GM20000 (cell line): Measurements from ENCODE around the gene EYA3.

Experiments used
- DNase-seq: peaks from one replicate; pipeline ENCODE4 v3.0.0; 2012; ENCODE audit warnings: low spot score
- TF ChIP-seq, protein P1 (sequence below): IDR thresholded peaks from 2 replicates; pipeline ENCODE4 v1.5.1; 2012; ENCODE audit warnings: mild to moderate bottlenecking, control low read depth; ENCODE audit errors: extremely low read depth, missing control alignments

EYA3 gene

DNA sequence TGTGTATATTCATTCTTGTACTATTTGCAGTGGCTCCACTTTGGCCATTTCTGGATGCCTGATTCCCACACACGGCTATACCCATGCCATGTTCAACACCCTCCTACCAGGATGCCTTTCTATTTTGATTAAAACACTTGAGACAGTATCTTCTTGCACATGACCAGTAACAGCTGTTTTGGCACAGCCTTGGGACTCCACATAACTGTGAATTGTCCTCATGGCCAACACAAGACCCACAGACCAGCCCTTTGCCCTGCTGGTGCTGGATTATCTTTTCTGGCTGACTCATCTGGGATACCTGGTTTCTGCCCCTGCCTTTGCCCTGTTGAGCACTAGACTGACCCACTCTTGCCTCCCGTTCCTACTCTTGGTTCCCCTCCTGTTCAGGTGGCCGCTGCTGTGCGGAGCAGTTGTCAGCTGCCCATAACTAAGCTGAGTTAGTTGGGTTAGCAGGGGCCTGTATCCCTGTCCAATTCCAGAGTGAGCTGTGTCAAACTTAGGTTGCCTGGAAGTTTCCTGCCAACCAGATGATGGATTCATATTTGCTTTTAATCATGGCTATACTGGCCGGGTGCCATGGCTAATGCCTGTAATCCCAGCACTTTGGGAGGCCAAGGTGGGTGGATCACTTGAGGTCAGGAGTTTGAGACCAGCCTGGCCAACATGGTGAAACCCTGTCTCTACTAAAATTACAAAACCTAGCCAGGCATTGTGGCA, 10.8 kb upstream of the EYA3 start:
- TF ChIP-seq, protein P1, sequence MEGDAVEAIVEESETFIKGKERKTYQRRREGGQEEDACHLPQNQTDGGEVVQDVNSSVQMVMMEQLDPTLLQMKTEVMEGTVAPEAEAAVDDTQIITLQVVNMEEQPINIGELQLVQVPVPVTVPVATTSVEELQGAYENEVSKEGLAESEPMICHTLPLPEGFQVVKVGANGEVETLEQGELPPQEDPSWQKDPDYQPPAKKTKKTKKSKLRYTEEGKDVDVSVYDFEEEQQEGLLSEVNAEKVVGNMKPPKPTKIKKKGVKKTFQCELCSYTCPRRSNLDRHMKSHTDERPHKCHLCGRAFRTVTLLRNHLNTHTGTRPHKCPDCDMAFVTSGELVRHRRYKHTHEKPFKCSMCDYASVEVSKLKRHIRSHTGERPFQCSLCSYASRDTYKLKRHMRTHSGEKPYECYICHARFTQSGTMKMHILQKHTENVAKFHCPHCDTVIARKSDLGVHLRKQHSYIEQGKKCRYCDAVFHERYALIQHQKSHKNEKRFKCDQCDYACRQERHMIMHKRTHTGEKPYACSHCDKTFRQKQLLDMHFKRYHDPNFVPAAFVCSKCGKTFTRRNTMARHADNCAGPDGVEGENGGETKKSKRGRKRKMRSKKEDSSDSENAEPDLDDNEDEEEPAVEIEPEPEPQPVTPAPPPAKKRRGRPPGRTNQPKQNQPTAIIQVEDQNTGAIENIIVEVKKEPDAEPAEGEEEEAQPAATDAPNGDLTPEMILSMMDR: no peak
- no peak for DNase-seq

DNA sequence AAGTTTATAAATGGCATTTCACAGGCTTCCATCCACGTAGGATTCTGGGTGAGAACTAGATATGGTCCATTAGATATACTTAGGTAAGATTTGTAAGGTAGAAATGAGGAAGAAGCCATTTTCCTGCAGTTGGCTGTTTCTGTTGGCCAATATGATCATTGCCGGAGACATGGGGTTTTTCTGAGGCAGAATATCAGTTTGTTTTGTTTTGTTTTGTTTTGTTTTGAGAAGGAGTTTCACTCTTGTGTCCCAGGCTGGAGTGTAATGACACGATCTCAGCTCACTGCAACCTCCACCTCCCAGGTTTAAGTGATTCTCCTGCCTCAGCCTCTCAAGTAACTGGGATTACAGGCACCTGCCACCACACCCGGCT, 8.7 kb upstream of the EYA3 start:
- DNase-seq: no peak
- TF ChIP-seq, protein P1: no peak

DNA sequence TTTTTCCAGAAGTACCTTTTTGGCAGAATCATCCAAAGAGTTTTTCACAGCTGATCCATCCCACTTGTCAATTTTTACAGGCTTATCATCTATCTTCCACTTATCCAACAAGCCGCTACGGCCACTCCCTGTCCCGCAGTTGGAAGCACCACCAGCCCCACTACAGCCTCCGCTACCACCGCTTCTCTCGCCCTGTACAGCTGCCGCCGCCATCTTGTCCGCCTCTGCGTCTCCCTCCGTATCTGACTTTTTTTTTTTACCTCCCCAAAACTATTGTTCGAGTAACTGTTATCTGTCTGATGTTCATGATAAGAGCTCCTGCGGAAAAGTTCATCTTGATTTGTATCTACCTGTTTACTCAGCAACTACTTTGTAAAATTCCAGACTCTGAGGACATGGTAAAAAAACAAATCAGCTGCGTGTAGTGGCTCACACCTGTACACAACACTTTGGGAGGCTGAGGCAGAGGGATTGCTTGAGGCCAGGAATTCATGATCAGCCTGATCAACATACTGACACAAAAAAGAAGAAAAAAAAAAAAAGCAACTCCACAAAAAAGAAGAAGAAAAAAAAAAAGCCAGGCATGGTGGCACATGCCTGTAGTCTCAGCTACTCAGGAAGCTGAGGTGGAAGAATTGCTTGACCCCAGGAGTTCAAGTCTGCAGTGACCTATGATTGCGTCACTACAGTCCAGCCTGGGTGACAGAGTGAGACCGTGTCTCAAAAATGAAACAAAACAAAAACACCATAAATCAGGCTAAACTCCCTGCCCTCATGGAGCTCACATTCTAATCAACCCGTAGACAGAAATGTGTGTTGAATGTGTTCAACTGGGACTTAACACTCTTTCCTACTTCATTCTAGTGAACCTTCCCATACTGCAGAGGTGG, 8.0 kb upstream of the EYA3 start:
- TF ChIP-seq, protein P1: no peak

DNA sequence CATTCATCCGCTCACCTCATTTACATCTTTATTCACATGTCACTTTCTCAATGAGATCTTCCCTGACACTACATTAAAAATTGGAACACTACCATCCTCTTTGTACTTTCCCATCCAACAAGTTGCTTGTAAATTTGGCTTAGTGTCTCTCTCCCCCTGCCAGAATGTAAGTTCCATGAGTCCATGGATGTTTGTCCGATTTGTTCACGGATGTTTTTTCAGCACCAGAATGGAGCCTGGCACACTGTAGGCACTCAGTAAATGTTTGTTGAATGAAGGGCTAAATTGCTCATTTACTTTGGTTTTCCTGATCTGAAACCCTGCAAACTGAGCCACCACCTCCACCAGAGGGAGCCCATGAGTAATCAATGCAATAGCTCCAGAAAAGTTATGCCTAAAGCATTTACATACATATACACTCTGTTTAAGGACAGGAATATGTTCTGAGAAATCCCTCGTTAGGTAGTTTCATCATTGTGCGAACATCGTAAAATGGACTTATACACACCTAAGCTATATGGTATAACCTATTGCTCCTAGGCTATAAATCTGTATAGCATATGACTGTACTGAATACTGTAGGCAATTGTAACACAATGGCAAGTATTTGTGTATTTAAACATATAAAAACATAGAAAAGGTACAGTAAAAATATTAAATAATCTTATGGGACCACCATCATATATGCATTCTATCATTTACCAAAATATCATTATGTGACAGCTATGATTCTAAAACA, 2.8 kb upstream of the EYA3 start:
- DNase-seq: peak; percentile 55

More for the DNA sequence above, 8.0 kb upstream of the EYA3 start:
- no peak for DNase-seq

DNA sequence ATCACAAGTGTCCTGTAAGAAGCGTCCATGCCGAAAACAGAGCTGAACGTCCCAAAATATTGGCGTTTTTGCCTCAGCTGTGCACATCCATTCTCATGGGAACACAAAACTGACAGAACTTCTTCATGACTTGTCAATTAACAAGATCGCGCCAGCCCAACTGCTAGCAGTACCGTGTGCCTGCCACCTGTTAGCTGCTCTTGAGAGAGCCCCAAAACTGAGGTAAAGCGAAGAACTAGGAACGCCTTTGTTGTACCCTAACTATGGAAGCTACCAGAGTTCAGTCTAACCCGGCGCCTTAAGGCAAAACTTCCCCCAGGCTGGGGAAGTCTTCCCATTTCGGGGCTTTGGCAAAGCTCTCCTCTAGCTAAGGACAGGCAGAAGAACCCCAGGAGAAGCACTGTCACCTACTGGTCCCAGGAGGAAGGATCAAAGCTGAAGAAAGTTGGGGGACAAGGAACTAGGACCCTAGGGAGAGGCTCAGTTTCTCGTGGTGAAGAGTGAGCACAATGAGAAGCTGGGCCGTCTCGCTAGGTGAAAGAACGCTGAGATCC, 719 bp downstream of the EYA3 start:
- TF ChIP-seq, protein P1: peak; percentile 31
- DNase-seq: no peak

More for the DNA sequence above, 2.8 kb upstream of the EYA3 start:
- TF ChIP-seq, protein P1: peak; percentile 63

DNA sequence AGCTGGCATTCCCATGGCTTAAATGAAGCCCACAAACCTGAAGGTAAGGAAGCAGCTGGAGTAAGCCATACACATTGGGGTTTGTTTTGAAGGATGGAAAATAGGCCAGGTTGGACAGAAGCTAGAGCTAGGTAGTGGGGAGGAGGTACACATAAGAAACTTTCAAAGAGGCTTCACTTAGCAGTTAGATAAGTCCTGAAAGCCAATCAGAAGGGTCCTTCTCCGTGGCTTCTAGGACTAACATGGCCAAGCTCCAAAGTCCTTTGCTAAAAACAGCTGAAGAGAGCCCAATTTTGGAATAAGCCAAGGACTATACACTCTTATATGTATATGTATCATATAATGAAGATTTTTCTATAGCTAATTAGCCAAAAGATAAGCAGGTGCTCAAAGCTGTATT, 1.8 kb downstream of the EYA3 start:
- no peak for DNase-seq
- TF ChIP-seq, protein P1: no peak
